Naive B cell (primary cell): ENCODE data around the gene ACSM6. TPM values are rescaled to one million over a fixed set of nuclear protein-coding genes. Genes with fewer than 3 reads are reported as not detected.

Experiments used
- ATAC-seq, 2 donors: fragments of 150-1000 bp; cut with Tn5 transposase; 2 replicates each; pipeline ENCODE4 v1.10.0; 2021; ENCODE audit warnings: low read depth in 2 of 2, mild to moderate bottlenecking in 2 of 2, moderate library complexity in 2 of 2
- DNase-seq: peaks from one replicate; pipeline ENCODE4 v3.0.0; 2022
- H3K27ac Mint-ChIP-seq, 6 donors: one replicate each; pipeline ENCODE4 v1.8.0; 2020 to 2022; ENCODE audit warnings: mild to moderate bottlenecking in 6 of 6, mixed read lengths in 6 of 6, moderate library complexity in 5 of 6, inconsistent platforms in 2 of 6
- H3K27me3 Mint-ChIP-seq, 3 donors: one replicate each; pipeline ENCODE4 v1.8.0; 2021 to 2022; ENCODE audit warnings: mixed read lengths in 3 of 3, mild to moderate bottlenecking in 1 of 3
- H3K36me3 Mint-ChIP-seq, 2 donors: one replicate each; pipeline ENCODE4 v1.8.0; 2020 to 2022; ENCODE audit warnings: mixed read lengths in 2 of 2, inconsistent platforms in 1 of 2, mild to moderate bottlenecking in 1 of 2
- H3K4me1 Mint-ChIP-seq, 3 donors: one replicate each; pipeline ENCODE4 v1.8.0; 2020 to 2022; ENCODE audit warnings: mixed read lengths in 3 of 3, inconsistent platforms in 1 of 3, mild to moderate bottlenecking in 1 of 3, moderate library complexity in 1 of 3
- H3K4me3 Mint-ChIP-seq, 8 donors: one replicate each; pipeline ENCODE4 v1.8.0; 2020 to 2022; ENCODE audit warnings: mild to moderate bottlenecking in 8 of 8, mixed read lengths in 8 of 8, moderate library complexity in 8 of 8, inconsistent platforms in 2 of 8
- H3K9me3 Mint-ChIP-seq, 7 donors: one replicate each; pipeline ENCODE4 v1.8.0; 2020 to 2022; ENCODE audit warnings: mixed read lengths in 7 of 7, mild to moderate bottlenecking in 5 of 7, inconsistent platforms in 2 of 7, moderate library complexity in 1 of 7
- polyA plus RNA-seq, 6 donors: library from polyadenylated mRNA; unstranded; fragments of 300-500 nt; fragmentation: Illumina TruSeq; gene quantifications; one replicate each; pipeline ENCODE4 v1.2.3, GENCODE V29; 2021; ENCODE audit warnings: low read depth in 6 of 6

ACSM6 gene
- polyA plus RNA-seq, 6 donors from 2014 or later, result not detected

- peaks cover 34 to 47% (median 40%) of the 10 kb centered on the region in 3 donors for H3K4me1 Mint-ChIP-seq
- H3K27ac Mint-ChIP-seq, result peak overlapping the region; percentile 84 to 99 (median 90)
- DNase-seq (no peak), ATAC-seq (no peak)
- H3K27me3 Mint-ChIP-seq, result no peaks in the 10 kb centered on the region
- H3K36me3 Mint-ChIP-seq, result peaks cover 13 to 20% of the 10 kb centered on the region in 2 donors
- H3K9me3 Mint-ChIP-seq, result no peaks in the 10 kb centered on the region
- peak overlapping the region in 3 of 8 donors; percentile 12 to 72 (median 56) for H3K4me3 Mint-ChIP-seq
Observed at GRCh38 chr10:95268438-95268837, 74.4 kb downstream of the ACSM6 start.

- no peak for ATAC-seq
- Mint-ChIP-seq H3K4me1 (peaks cover 40 to 56% (median 49%) of the 10 kb centered on the region in 3 donors), H3K27ac (peak overlapping the region in 5 of 6 donors; percentile 26 to 90 (median 76))
Observed at GRCh38 chr10:95273393-95274312, 79.6 kb downstream of the ACSM6 start.

GRCh38 chr10:95275726-95276366 lies 81.8 kb downstream of the ACSM6 start:
- H3K36me3 Mint-ChIP-seq, result no peaks in the 10 kb centered on the region
- H3K9me3 Mint-ChIP-seq, result no peaks in the 10 kb centered on the region
- DNase-seq (no peak), ATAC-seq (no peak)
- H3K27me3 Mint-ChIP-seq, result no peaks in the 10 kb centered on the region
- H3K4me1 Mint-ChIP-seq, result peaks cover 50 to 67% (median 65%) of the 10 kb centered on the region in 3 donors
- peak overlapping the region in 2 of 6 donors; percentile 41 to 64 for H3K27ac Mint-ChIP-seq
- H3K4me3 Mint-ChIP-seq, result peak overlapping the region in 2 of 8 donors; percentile 12 to 37

More at GRCh38 chr10:95273393-95274312, 79.6 kb downstream of the ACSM6 start:
- Mint-ChIP-seq H3K36me3 (peaks cover 7% of the 10 kb centered on the region in 2 donors), H3K4me3 (peak overlapping the region in 1 of 8 donors; percentile 29), H3K27me3 (no peaks in the 10 kb centered on the region), H3K9me3 (no peaks in the 10 kb centered on the region)
- no peak for DNase-seq

GRCh38 chr10:95276367-95277200 lies 82.5 kb downstream of the ACSM6 start:
- H3K27ac Mint-ChIP-seq, result peak overlapping the region in 4 of 6 donors; percentile 41 to 64 (median 48)
- peaks cover 55 to 74% (median 73%) of the 10 kb centered on the region in 3 donors for H3K4me1 Mint-ChIP-seq
- peak overlapping the region in 5 of 8 donors; percentile 12 to 47 (median 37) for H3K4me3 Mint-ChIP-seq
- DNase-seq (no peak), ATAC-seq (peak; percentile 55 to 60)
- no peaks in the 10 kb centered on the region for H3K9me3 Mint-ChIP-seq
- H3K27me3 Mint-ChIP-seq, result no peaks in the 10 kb centered on the region
- no peaks in the 10 kb centered on the region for H3K36me3 Mint-ChIP-seq

GRCh38 chr10:95277201-95277570 lies 83.1 kb downstream of the ACSM6 start:
- ATAC-seq (no peak), DNase-seq (no peak)
- peaks cover 61 to 80% (median 79%) of the 10 kb centered on the region in 3 donors for H3K4me1 Mint-ChIP-seq
- H3K9me3 Mint-ChIP-seq, result no peaks in the 10 kb centered on the region
- no peaks in the 10 kb centered on the region for H3K27me3 Mint-ChIP-seq
- peak overlapping the region in 2 of 8 donors; percentile 18 to 29 for H3K4me3 Mint-ChIP-seq
- H3K27ac Mint-ChIP-seq, result peak overlapping the region in 3 of 6 donors; percentile 2 to 74 (median 64)
- no peaks in the 10 kb centered on the region for H3K36me3 Mint-ChIP-seq

GRCh38 chr10:95277614-95278013 lies 83.6 kb downstream of the ACSM6 start:
- no peaks in the 10 kb centered on the region for H3K9me3 Mint-ChIP-seq
- DNase-seq (no peak), ATAC-seq (no peak)
- H3K4me1 Mint-ChIP-seq, result peaks cover 62 to 84% (median 80%) of the 10 kb centered on the region in 3 donors
- H3K36me3 Mint-ChIP-seq, result no peaks in the 10 kb centered on the region
- no peaks in the 10 kb centered on the region for H3K27me3 Mint-ChIP-seq
- H3K4me3 Mint-ChIP-seq, result peak overlapping the region in 5 of 8 donors; percentile 3 to 72 (median 68)
- peak overlapping the region; percentile 15 to 97 (median 65) for H3K27ac Mint-ChIP-seq

Other genes starting within 250 kb of the ACSM6 start
- gene CYP2C8, start 124.7 kb upstream of the ACSM6 start, polyA plus RNA-seq, result not detected
- gene PDLIM1, start 96.8 kb downstream of the ACSM6 start, polyA plus RNA-seq, result 100 to 1,000 TPM; 348 to 523 (median 419) TPM